A172 (cell line): ENCODE data around the gene MEAF6. TPM values are rescaled to one million over a fixed set of nuclear protein-coding genes. Genes with fewer than 3 reads are reported as not detected.
"Not testable (repeated sequence)": the region's sequence is repeated elsewhere in the genome, so short reads cannot be mapped to it uniquely, and the experiment has no call there.

Experiments
- DNase-seq: peaks from one replicate; pipeline ENCODE4 v3.0.0-alpha.2; 2015; ENCODE audit warnings: low spot score
- total RNA-seq: library from RNA; depleted of rRNA; stranded (reverse); fragments of >200 nt; shearing (Covaris generic); gene quantifications from 2 replicates; pipeline ENCODE4 v1.2.3, GENCODE V29; 2014; rRNA removed

The MEAF6 gene
- 68.5 and 83.0 TPM in 2 replicates for total RNA-seq

- peak; percentile 50 for DNase-seq
Observed at GRCh38 chr1:37514350-37515184, at the start of gene MEAF6. TSS of gene MEAF6 (minus strand) at chr1:37514766. CDS start at chr1:37514746, 20 bp downstream.

- no peak for DNase-seq
Observed at GRCh38 chr1:37562984-37563383, 48.4 kb upstream of the MEAF6 start.

GRCh38 chr1:37561133-37562132 is 46.9 kb upstream of the MEAF6 start:
- DNase-seq = peak; percentile 6

GRCh38 chr1:37560401-37561132 is 46.0 kb upstream of the MEAF6 start:
- DNase-seq = no peak

- not testable (repeated sequence) for DNase-seq
Observed at GRCh38 chr1:37559957-37560379, 45.4 kb upstream of the MEAF6 start.

GRCh38 chr1:37559080-37559479 is 44.5 kb upstream of the MEAF6 start:
- DNase-seq = no peak

GRCh38 chr1:37558411-37558810 is 43.8 kb upstream of the MEAF6 start:
- no peak for DNase-seq

- no peak for DNase-seq
Observed at GRCh38 chr1:37557402-37557801, 42.8 kb upstream of the MEAF6 start.

GRCh38 chr1:37556712-37557196 is 42.2 kb upstream of the MEAF6 start, which contains the start of gene DNALI1:
TSS of gene DNALI1 (plus strand) at chr1:37556940. CDS start at chr1:37556995, 55 bp downstream.
- DNase-seq = no peak

- DNase-seq = peak; percentile 82
Observed at GRCh38 chr1:37553927-37554808, 39.6 kb upstream of the MEAF6 start, which contains the start of gene SNIP1. TSS of gene SNIP1 (minus strand) at chr1:37554293. CDS start at chr1:37554229, 64 bp downstream.

- no peak for DNase-seq
Observed at GRCh38 chr1:37553598-37553926, 39.0 kb upstream of the MEAF6 start.

- DNase-seq = no peak
Observed at GRCh38 chr1:37549341-37549740, 34.8 kb upstream of the MEAF6 start.

- no peak for DNase-seq
Observed at GRCh38 chr1:37545019-37545418, 30.5 kb upstream of the MEAF6 start.

- DNase-seq = no peak
Observed at GRCh38 chr1:37544530-37544929, 30.0 kb upstream of the MEAF6 start.

- DNase-seq = no peak
Observed at GRCh38 chr1:37540036-37540785, 25.6 kb upstream of the MEAF6 start.

GRCh38 chr1:37539154-37539553 is 24.6 kb upstream of the MEAF6 start:
- DNase-seq = not testable (repeated sequence)

GRCh38 chr1:37537378-37537777 is 22.8 kb upstream of the MEAF6 start:
- DNase-seq = peak; percentile 13

- no peak for DNase-seq
Observed at GRCh38 chr1:37533317-37534093, 18.9 kb upstream of the MEAF6 start.
